Vagina (tissue), 2 donors: ENCODE measurements around the gene DSCAML1. TPM values are rescaled to one million over a fixed set of nuclear protein-coding genes. Genes with fewer than 3 reads are reported as not detected.

Experiments
- DNase-seq, 2 donors: peaks; one replicate each; pipeline ENCODE4 v3.0.0-alpha.2; 2017; ENCODE audit errors: extremely low spot score in 2 of 2
- H3K27ac ChIP-seq: fragments of 200-600 bp; sonication (generic); one replicate; pipeline ENCODE4 v1.5.1; 2019
- H3K27me3 ChIP-seq: fragments of 200-600 bp; sonication (generic); one replicate; pipeline ENCODE4 v1.5.1; 2019
- H3K36me3 ChIP-seq, 2 donors: fragments of 200-600 bp; sonication (generic); one replicate each; pipeline ENCODE4 v1.5.1; 2017 to 2019
- H3K4me1 ChIP-seq: fragments of 200-600 bp; sonication (generic); one replicate; pipeline ENCODE4 v1.5.1; 2019
- H3K4me3 ChIP-seq, 2 donors: fragments of 200-600 bp; sonication (generic); 1 replicate in 1 of 2; 2 replicates in 1 of 2; pipeline ENCODE4 v1.5.1; 2016 to 2019
- H3K9me3 ChIP-seq: fragments of 200-600 bp; sonication (generic); one replicate; pipeline ENCODE4 v1.5.1; 2019
- POLR2A ChIP-seq, 2 donors: fragments of 450-650 bp; IDR thresholded peaks; one replicate each; pipeline ENCODE4 v1.6.1; 2017; ENCODE audit warnings: antibody characterized with exemption in 2 of 2, mild to moderate bottlenecking in 2 of 2, moderate library complexity in 2 of 2
- POLR2AphosphoS5 ChIP-seq, 2 donors: sonication (generic); formaldehyde crosslinking; IDR thresholded peaks; one replicate each; pipeline ENCODE4 v1.9.0; 2017; ENCODE audit warnings: antibody characterized with exemption in 2 of 2, mild to moderate bottlenecking in 2 of 2, low read depth in 1 of 2; ENCODE audit not compliant: insufficient read depth in 1 of 2
- intact Hi-C: fragments of 100-400 bp; cut with DNase I; formaldehyde crosslinking; loops from one replicate; pipeline ENCODE4 v1.15.1; 2023
- total RNA-seq: library from RNA; depleted of rRNA; stranded (reverse); fragments of >200 nt; gene quantifications from one replicate; pipeline ENCODE4 v1.2.3, GENCODE V29; 2016
- TF ChIP-seq, protein P1 (sequence below), 3 experiments: fragments of 450-650 bp in 2 of 3; fragments of 200-600 bp in 1 of 3; sonication (generic) in 1 of 3; IDR thresholded peaks; one replicate each; pipeline ENCODE4 v1.5.1; 2017 to 2019; ENCODE audit warnings: antibody characterized with exemption in 3 of 3, mild to moderate bottlenecking in 2 of 3, moderate library complexity in 2 of 3

DSCAML1 gene
- total RNA-seq, 1 donor from 2014 or later, result 0.25 TPM

DNA sequence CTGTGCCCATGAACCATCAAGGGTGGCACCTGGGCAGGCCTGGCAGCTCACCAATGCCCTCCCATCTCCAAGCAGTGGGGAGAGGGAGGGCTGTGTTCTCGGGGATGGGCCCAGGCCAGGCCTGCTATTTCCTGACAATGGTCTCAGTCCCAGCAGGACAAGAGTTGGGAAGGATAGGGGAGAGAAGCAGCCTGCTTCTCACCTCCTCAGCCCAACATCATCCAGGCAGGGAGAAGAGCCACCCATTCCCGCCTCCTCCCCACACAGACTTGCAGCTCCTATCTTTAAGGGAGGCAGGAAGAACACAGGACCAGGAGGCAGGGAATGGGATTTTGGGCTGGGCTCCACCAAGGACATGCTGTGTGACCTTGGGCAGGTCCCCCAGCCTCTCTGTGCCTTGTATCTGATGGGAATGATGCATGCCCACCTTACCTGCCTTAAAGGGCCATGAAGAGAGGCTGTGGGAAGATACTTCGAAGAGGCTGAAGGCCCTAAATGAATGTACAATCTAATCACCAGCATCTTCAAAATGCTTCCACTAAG lies 108.7 kb downstream of the DSCAML1 start:
- intact Hi-C loops, result no loop called here
- DNase-seq, result no peak
- Histone ChIP-seq H3K9me3 (no peaks in the 10 kb centered on the region), H3K27me3 (no peaks in the 10 kb centered on the region), H3K27ac (no peak overlapping the region), H3K36me3 (no peaks in the 10 kb centered on the region), H3K4me1 (no peaks in the 10 kb centered on the region), H3K4me3 (no peak overlapping the region)
- TF ChIP-seq POLR2AphosphoS5 (IDR thresholded peaks at IDR 0.05; ENCODE audit: insufficient read depth in 1 of 2, low read depth in 1 of 2), result no peak
- TF ChIP-seq, protein P1, sequence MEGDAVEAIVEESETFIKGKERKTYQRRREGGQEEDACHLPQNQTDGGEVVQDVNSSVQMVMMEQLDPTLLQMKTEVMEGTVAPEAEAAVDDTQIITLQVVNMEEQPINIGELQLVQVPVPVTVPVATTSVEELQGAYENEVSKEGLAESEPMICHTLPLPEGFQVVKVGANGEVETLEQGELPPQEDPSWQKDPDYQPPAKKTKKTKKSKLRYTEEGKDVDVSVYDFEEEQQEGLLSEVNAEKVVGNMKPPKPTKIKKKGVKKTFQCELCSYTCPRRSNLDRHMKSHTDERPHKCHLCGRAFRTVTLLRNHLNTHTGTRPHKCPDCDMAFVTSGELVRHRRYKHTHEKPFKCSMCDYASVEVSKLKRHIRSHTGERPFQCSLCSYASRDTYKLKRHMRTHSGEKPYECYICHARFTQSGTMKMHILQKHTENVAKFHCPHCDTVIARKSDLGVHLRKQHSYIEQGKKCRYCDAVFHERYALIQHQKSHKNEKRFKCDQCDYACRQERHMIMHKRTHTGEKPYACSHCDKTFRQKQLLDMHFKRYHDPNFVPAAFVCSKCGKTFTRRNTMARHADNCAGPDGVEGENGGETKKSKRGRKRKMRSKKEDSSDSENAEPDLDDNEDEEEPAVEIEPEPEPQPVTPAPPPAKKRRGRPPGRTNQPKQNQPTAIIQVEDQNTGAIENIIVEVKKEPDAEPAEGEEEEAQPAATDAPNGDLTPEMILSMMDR (IDR thresholded peaks at IDR 0.05), result no peak

DNA sequence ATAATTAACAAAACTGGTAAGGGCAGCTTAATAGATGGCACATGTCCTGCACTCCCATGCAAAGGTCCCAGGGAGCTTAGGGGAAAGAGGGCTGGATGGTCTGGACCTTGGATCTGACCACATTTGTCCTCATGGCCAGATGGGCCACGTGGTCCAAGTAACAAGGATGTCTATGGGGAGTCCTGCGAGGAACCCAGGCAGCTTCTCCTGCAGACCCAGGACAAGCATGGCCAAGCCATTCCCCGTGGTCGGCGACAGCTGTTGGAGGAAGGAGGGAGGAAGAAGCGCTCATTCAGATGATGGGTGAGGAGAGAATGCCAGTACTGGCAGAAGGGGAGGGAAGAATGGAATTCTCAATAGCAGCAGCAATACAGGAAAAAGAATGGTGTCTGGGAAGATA lies 109.2 kb downstream of the DSCAML1 start:
- TF ChIP-seq POLR2AphosphoS5 (IDR thresholded peaks at IDR 0.05; ENCODE audit: insufficient read depth in 1 of 2, low read depth in 1 of 2), result no peak
- TF ChIP-seq, protein P1 (IDR thresholded peaks at IDR 0.05), result no peak
- no peak for TF ChIP-seq POLR2A (IDR thresholded peaks at IDR 0.05)
- intact Hi-C loops, result no loop called here
- Histone ChIP-seq H3K4me3 (no peak overlapping the region), H3K27ac (no peak overlapping the region), H3K36me3 (no peaks in the 10 kb centered on the region), H3K4me1 (no peaks in the 10 kb centered on the region), H3K27me3 (no peaks in the 10 kb centered on the region), H3K9me3 (no peaks in the 10 kb centered on the region)
- no peak for DNase-seq

GRCh38 chr11:117686711-117687110 lies 110.3 kb downstream of the DSCAML1 start:
- no peaks in the 10 kb centered on the region for H3K36me3 ChIP-seq
- no peaks in the 10 kb centered on the region for H3K9me3 ChIP-seq
- H3K27me3 ChIP-seq, result no peaks in the 10 kb centered on the region
- intact Hi-C loops, result no loop called here
- no peak overlapping the region for H3K4me3 ChIP-seq
- TF ChIP-seq POLR2A (IDR thresholded peaks at IDR 0.05) (no peak), POLR2AphosphoS5 (IDR thresholded peaks at IDR 0.05; ENCODE audit: insufficient read depth in 1 of 2, low read depth in 1 of 2) (no peak)
- TF ChIP-seq, protein P1 (IDR thresholded peaks at IDR 0.05), result no peak
- no peaks in the 10 kb centered on the region for H3K4me1 ChIP-seq
- DNase-seq, result no peak
- no peak overlapping the region for H3K27ac ChIP-seq

- Histone ChIP-seq H3K4me3 (no peak overlapping the region), H3K9me3 (no peaks in the 10 kb centered on the region), H3K4me1 (no peaks in the 10 kb centered on the region), H3K36me3 (no peaks in the 10 kb centered on the region), H3K27me3 (no peaks in the 10 kb centered on the region), H3K27ac (no peak overlapping the region)
- intact Hi-C loops, result no loop called here
- TF ChIP-seq, protein P1 (IDR thresholded peaks at IDR 0.05), result no peak
- TF ChIP-seq POLR2AphosphoS5 (IDR thresholded peaks at IDR 0.05; ENCODE audit: insufficient read depth in 1 of 2, low read depth in 1 of 2) (no peak), POLR2A (IDR thresholded peaks at IDR 0.05) (no peak)
- no peak for DNase-seq
Measured at GRCh38 chr11:117685566-117685965, 111.5 kb downstream of the DSCAML1 start.

DNA sequence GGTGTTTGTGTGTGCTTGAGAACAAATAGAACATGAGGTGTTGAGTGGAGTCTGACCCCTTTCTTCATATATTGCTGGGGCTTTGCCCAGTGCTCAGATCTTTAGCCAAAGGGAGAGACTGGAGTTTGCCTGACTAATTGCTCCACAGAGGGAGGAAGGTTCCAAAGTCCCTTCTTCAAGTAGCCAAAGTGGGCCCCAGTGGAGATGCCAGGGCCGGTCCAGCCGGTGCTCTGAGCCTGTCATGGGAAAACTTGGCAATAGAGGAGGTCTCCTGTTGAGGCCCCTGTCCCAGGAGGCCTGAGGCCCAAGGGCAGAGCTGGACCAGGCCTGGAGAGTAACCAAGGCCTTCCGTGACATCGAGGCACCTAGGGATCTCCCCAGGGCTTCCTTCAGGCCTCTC lies 112.3 kb downstream of the DSCAML1 start:
- no peak overlapping the region for H3K27ac ChIP-seq
- no peaks in the 10 kb centered on the region for H3K27me3 ChIP-seq
- H3K4me3 ChIP-seq, result no peak overlapping the region
- H3K4me1 ChIP-seq, result no peaks in the 10 kb centered on the region
- no peak for DNase-seq
- no peaks in the 10 kb centered on the region for H3K9me3 ChIP-seq
- TF ChIP-seq, protein P1 (IDR thresholded peaks at IDR 0.05), result no peak
- TF ChIP-seq POLR2A (IDR thresholded peaks at IDR 0.05) (no peak), POLR2AphosphoS5 (IDR thresholded peaks at IDR 0.05; ENCODE audit: insufficient read depth in 1 of 2, low read depth in 1 of 2) (no peak)
- H3K36me3 ChIP-seq, result no peaks in the 10 kb centered on the region
- intact Hi-C loops, result no loop called here
